Measurements from ENCODE around the gene LRRC56. TPM values are rescaled to one million over a fixed set of nuclear protein-coding genes. Genes with fewer than 3 reads are reported as not detected.
A peak's percentile ranks its signal among the peaks of the same experiment; 100 is the strongest.

LRRC56 gene
- total RNA-seq, 2 experiments from 2014 or later: 2.4 TPM

DNA sequence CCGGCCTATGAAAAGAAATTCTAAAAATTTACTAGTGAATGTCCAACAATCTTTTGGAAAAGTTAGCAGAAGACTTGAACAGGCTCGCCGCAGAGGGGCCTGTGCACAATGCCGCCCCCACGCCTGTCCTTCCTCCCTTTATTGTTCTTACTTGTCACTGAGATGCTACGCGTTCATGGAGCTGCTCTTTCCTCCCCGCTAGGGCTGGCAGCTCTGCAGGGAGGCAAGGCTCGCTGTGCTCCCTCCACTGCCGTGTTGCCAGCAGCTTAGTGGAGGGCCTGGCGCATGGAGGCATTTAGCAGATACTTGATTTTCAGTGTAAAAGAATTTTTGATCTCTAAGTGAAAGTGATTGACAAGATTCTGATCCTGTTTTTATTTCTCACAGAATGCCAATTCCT lies 53.7 kb downstream of the LRRC56 start:
- H3K27ac Mint-ChIP-seq: peak overlapping the region; percentile 68
- CTCF ChIA-PET: interaction anchor here (1.0 kb wide), 1 partner anchor 36 kb away, joined by 3 read pairs; no protein-coding TSS in a partner anchor
- Histone ChIP-seq H3K4me1 (ENCODE audit: insufficient read depth, low read length) (peaks cover 21% of the 10 kb centered on the region), H3K9me3 (ENCODE audit: control insufficient read depth in 1 of 2, insufficient read depth in 1 of 2, low read length in 2 of 2) (no peaks in the 10 kb centered on the region), H3K27ac (ENCODE audit: low read depth in 1 of 2, low read length in 2 of 2) (no peak overlapping the region), H3K4me3 (ENCODE audit: low read length) (no peak overlapping the region), H3K36me3 (ENCODE audit: insufficient read depth, low read length) (peaks cover 72% of the 10 kb centered on the region), H3K27me3 (ENCODE audit: control insufficient read depth in 1 of 2, insufficient read depth in 2 of 2, low read length in 2 of 2) (no peaks in the 10 kb centered on the region)
- DNase-seq (no peak), ATAC-seq (ENCODE audit: poor library complexity) (no peak)
- H3K9me3 Mint-ChIP-seq: no peaks in the 10 kb centered on the region
- H3K36me3 Mint-ChIP-seq (ENCODE audit: low read depth): peaks cover 94% of the 10 kb centered on the region
- H3K4me1 Mint-ChIP-seq (ENCODE audit: low read depth): peaks cover 21% of the 10 kb centered on the region
- POLR2A ChIA-PET: interaction anchor here (0.6 to 1.3 kb wide), 3 partner anchors 9 to 218 kb away, joined by 3 to 5 read pairs (median 3); partner anchors contain the start of gene PHRF1
- TF ChIP-seq, protein P1, sequence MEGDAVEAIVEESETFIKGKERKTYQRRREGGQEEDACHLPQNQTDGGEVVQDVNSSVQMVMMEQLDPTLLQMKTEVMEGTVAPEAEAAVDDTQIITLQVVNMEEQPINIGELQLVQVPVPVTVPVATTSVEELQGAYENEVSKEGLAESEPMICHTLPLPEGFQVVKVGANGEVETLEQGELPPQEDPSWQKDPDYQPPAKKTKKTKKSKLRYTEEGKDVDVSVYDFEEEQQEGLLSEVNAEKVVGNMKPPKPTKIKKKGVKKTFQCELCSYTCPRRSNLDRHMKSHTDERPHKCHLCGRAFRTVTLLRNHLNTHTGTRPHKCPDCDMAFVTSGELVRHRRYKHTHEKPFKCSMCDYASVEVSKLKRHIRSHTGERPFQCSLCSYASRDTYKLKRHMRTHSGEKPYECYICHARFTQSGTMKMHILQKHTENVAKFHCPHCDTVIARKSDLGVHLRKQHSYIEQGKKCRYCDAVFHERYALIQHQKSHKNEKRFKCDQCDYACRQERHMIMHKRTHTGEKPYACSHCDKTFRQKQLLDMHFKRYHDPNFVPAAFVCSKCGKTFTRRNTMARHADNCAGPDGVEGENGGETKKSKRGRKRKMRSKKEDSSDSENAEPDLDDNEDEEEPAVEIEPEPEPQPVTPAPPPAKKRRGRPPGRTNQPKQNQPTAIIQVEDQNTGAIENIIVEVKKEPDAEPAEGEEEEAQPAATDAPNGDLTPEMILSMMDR (IDR thresholded peaks at IDR 0.05): no peak
- intact Hi-C loops (cut with DNase I, micrococcal nuclease): no loop called here
- no peaks in the 10 kb centered on the region for H3K27me3 Mint-ChIP-seq
- no peak overlapping the region for H3K4me3 Mint-ChIP-seq

- POLR2A ChIA-PET: no interaction called here
- Mint-ChIP-seq H3K4me3 (no peak overlapping the region), H3K27ac (no peak overlapping the region), H3K9me3 (no peaks in the 10 kb centered on the region), H3K4me1 (ENCODE audit: low read depth) (peaks cover 14% of the 10 kb centered on the region), H3K27me3 (no peaks in the 10 kb centered on the region), H3K36me3 (ENCODE audit: low read depth) (peaks cover 93% of the 10 kb centered on the region)
- H3K4me3 ChIP-seq (ENCODE audit: low read length): no peak overlapping the region
- peaks cover 17% of the 10 kb centered on the region for H3K4me1 ChIP-seq (ENCODE audit: insufficient read depth, low read length)
- no peak for ATAC-seq (ENCODE audit: poor library complexity)
- TF ChIP-seq, protein P1 (IDR thresholded peaks at IDR 0.05): no peak
- H3K27me3 ChIP-seq (ENCODE audit: control insufficient read depth in 1 of 2, insufficient read depth in 2 of 2, low read length in 2 of 2): no peaks in the 10 kb centered on the region
- intact Hi-C loops (cut with DNase I, micrococcal nuclease): no loop called here
- DNase-seq: no peak
- no peak overlapping the region for H3K27ac ChIP-seq (ENCODE audit: low read depth in 1 of 2, low read length in 2 of 2)
- H3K36me3 ChIP-seq (ENCODE audit: insufficient read depth, low read length): peaks cover 75% of the 10 kb centered on the region
- CTCF ChIA-PET: no interaction called here
- H3K9me3 ChIP-seq (ENCODE audit: control insufficient read depth in 1 of 2, insufficient read depth in 1 of 2, low read length in 2 of 2): no peaks in the 10 kb centered on the region
These were observed 55.2 kb downstream of the LRRC56 start for GRCh38 chr11:592501-592900.

- no peak overlapping the region for H3K27ac Mint-ChIP-seq
- H3K9me3 Mint-ChIP-seq: no peaks in the 10 kb centered on the region
- Histone ChIP-seq H3K27ac (ENCODE audit: low read depth in 1 of 2, low read length in 2 of 2) (no peak overlapping the region), H3K4me1 (ENCODE audit: insufficient read depth, low read length) (peaks cover 13% of the 10 kb centered on the region), H3K27me3 (ENCODE audit: control insufficient read depth in 1 of 2, insufficient read depth in 2 of 2, low read length in 2 of 2) (no peaks in the 10 kb centered on the region), H3K36me3 (ENCODE audit: insufficient read depth, low read length) (peaks cover 76% of the 10 kb centered on the region), H3K4me3 (ENCODE audit: low read length) (no peak overlapping the region), H3K9me3 (ENCODE audit: control insufficient read depth in 1 of 2, insufficient read depth in 1 of 2, low read length in 2 of 2) (no peaks in the 10 kb centered on the region)
- H3K36me3 Mint-ChIP-seq (ENCODE audit: low read depth): peaks cover 88% of the 10 kb centered on the region
- H3K4me1 Mint-ChIP-seq (ENCODE audit: low read depth): peaks cover 10% of the 10 kb centered on the region
- CTCF ChIA-PET: no interaction called here
- TF ChIP-seq, protein P1 (IDR thresholded peaks at IDR 0.05): no peak
- DNase-seq (no peak), ATAC-seq (ENCODE audit: poor library complexity) (no peak)
- POLR2A ChIA-PET: no interaction called here
- intact Hi-C loops (cut with DNase I, micrococcal nuclease): loop anchor here in 1 of 2 experiments (1.0 kb wide), 1 partner anchor 17 kb away; no protein-coding TSS in a partner anchor
- H3K4me3 Mint-ChIP-seq: no peak overlapping the region
- H3K27me3 Mint-ChIP-seq: no peaks in the 10 kb centered on the region
These were observed 55.6 kb downstream of the LRRC56 start for GRCh38 chr11:592918-593317.

Measured in CD4-positive, alpha-beta T cell (primary cell).